ENCODE data around the gene MLF2. TPM values are rescaled to one million over a fixed set of nuclear protein-coding genes. Genes with fewer than 3 reads are reported as not detected.
A peak's percentile ranks its signal among the peaks of the same experiment; 100 is the strongest.

MLF2 gene
- total RNA-seq, 6 experiments from 2014 or later: 104 to 185 (median 134) TPM

DNA sequence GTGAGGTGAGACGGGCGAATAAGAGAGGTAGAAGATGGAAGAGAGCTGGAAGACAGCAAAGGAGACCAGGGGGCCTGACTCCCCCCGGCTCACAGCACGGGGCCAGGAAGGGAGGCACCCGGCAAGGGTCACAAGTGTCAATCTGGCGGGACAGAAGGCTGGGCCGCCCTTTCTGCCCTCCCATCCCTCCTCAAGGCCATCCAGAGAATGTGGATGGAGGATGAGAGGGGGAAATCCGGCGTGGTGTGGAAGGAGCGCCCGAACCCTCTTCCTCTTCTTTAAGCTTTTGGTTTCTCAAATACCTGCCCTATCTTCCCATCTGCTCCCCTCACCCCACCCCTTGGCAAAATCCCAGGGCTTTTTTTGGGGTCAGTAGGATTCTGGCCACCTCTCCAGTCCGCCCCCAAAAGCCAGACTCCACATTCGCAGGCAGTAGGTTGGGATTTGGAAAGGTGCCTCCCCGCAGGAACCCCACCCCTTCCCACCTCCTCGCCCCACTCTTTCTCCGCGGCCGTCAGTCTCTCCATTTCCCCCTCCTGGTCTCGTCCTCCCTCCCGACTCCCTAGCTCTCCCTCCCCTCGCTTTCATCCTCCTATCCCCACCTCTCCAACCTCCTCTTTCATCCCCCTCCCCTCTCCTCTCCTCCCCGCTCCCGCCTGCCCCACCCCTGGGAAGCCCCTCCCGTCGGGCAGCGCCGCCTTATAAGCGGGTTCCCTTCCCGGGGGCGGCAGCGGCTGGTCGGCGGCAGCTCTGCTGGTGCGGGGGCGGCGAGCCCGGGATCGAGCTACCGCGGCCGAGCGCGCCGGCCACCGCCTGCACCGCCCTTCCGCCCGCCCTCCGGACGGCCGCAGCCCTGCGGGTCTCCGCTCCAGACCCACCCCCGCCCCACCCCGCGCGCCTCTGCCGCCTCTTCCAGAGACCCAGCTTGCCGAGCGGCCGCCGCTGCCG lies 13.0 kb upstream of the MLF2 start, which contains the start of gene PTMS:
PTMS (plus strand) TSS at position 730 of the 948 bp plus-strand sequence. CDS start 343 bp downstream, outside the sequence.
- intact Hi-C loops (cut with DNase I): no loop called here
- Histone ChIP-seq H3K9me3 (no peaks in the 10 kb centered on the region), H3K4me3 (peak within 1 kb of the TSS; percentile 79 to 93 (median 85)), H3K4me1 (peaks cover 0 to 45% (median 10%) of the 10 kb centered on the region in 4 donors), H3K36me3 (peaks cover 0 to 14% (median 5%) of the 10 kb centered on the region in 4 donors), H3K27ac (peak within 1 kb of the TSS; percentile 76 to 93 (median 77)), H3K27me3 (no peaks in the 10 kb centered on the region)
- TF ChIP-seq POLR2A (IDR thresholded peaks at IDR 0.05): peak; percentile 92
- TF ChIP-seq, protein P1, sequence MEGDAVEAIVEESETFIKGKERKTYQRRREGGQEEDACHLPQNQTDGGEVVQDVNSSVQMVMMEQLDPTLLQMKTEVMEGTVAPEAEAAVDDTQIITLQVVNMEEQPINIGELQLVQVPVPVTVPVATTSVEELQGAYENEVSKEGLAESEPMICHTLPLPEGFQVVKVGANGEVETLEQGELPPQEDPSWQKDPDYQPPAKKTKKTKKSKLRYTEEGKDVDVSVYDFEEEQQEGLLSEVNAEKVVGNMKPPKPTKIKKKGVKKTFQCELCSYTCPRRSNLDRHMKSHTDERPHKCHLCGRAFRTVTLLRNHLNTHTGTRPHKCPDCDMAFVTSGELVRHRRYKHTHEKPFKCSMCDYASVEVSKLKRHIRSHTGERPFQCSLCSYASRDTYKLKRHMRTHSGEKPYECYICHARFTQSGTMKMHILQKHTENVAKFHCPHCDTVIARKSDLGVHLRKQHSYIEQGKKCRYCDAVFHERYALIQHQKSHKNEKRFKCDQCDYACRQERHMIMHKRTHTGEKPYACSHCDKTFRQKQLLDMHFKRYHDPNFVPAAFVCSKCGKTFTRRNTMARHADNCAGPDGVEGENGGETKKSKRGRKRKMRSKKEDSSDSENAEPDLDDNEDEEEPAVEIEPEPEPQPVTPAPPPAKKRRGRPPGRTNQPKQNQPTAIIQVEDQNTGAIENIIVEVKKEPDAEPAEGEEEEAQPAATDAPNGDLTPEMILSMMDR (IDR thresholded peaks at IDR 0.05): no peak
- ATAC-seq (peak; percentile 55 to 71 (median 60)), DNase-seq (peak; percentile 93 to 95 (median 94))
- 3% methylated on average over 24 of the region's 63 CpGs for WGBS (ENCODE audit: insufficient coverage, low coverage, low lambda C conversion rate, missing lambda C conversion rate)

DNA sequence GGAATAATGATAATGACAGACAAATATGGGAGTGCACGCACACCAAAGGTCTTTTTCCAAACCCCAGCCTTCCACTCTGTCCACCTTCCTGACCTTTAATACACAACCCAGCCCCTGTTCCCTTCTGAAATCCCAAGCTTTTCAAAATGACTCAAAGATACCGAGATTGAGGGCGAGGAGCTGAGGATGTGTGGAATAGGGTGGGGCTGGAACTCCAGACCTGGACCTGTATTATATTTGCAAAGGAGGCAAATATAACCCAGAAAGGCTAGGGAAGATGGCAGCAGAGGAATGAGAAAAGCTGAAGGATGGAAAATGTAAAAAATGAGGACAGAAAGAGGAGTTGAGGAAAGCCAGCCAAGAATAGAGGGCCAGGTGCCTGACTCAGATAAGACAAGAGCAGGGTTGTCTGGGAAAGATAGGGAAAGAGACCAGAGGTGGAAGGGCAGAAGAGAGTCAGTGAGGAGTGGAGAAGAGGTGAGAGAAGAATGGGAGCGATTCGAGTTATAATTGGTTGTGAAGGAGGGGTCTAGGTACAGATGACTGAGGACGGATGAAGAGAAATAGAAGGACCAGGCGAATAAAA lies 12.2 kb upstream of the MLF2 start:
- no peak for TF ChIP-seq POLR2A (IDR thresholded peaks at IDR 0.05)
- TF ChIP-seq, protein P1 (IDR thresholded peaks at IDR 0.05): no peak
- Histone ChIP-seq H3K36me3 (peaks cover 0 to 10% (median 5%) of the 10 kb centered on the region in 4 donors), H3K9me3 (no peaks in the 10 kb centered on the region), H3K4me1 (peaks cover 0 to 42% (median 10%) of the 10 kb centered on the region in 4 donors), H3K4me3 (peak overlapping the region; percentile 79 to 93 (median 85)), H3K27ac (peak overlapping the region; percentile 76 to 93 (median 77)), H3K27me3 (no peaks in the 10 kb centered on the region)
- intact Hi-C loops (cut with DNase I): no loop called here
- WGBS (ENCODE audit: insufficient coverage, low coverage, low lambda C conversion rate, missing lambda C conversion rate): 33% methylated on average over 7 of the region's 7 CpGs
- no peak for ATAC-seq
- no peak for DNase-seq

DNA sequence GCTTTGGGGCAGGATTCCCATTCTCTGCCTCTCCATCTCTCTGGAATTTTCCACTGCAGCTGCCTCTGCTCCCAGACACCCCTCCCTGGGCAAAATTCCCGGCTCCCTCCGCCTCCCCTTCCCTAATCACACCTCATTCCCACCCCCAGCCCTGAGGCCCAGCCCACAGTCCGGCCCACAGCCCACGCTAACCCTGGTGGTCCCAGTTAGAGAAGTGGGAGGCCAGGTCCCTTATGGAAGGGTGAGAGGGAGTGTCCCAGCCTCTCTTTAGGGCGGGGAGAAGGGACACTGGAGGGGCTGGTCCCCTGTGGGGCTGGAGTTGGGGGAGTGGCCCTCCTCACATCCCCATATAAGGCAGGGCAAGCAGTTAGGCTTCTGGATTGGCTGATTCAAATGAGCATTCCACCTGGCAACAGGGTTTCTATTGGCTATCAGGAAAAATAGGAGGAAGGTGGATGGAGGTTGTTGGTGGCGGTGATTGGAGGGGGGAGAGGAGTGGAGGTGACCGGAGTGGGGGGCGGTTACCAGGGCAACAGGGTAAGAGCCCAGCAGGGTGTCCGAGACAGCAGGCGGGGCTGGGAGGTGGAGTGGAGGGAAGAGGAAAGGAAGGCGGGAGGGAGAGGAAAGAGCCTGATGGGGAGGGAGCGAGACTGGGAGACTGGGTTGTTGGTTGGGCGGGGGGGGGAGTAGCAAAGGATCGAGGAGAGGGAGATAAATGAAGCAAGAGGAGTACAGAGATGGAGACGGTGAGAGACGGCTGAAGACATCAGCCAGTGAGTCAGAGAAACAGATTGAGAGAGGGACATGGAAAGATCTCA lies 11.3 kb upstream of the MLF2 start:
- Histone ChIP-seq H3K9me3 (no peaks in the 10 kb centered on the region), H3K27ac (peak overlapping the region; percentile 76 to 93 (median 87)), H3K36me3 (peaks cover 0 to 1% (median under 1%) of the 10 kb centered on the region in 4 donors), H3K4me3 (peak overlapping the region in 1 of 3 donors; percentile 3), H3K4me1 (peaks cover 0 to 39% (median 10%) of the 10 kb centered on the region in 4 donors), H3K27me3 (no peaks in the 10 kb centered on the region)
- intact Hi-C loops (cut with DNase I): no loop called here
- WGBS (ENCODE audit: insufficient coverage, low coverage, low lambda C conversion rate, missing lambda C conversion rate): 1% methylated on average over 14 of the region's 16 CpGs
- TF ChIP-seq, protein P1 (IDR thresholded peaks at IDR 0.05): no peak
- no peak for TF ChIP-seq POLR2A (IDR thresholded peaks at IDR 0.05)
- ATAC-seq (peak; percentile 69 to 85 (median 74)), DNase-seq (peak; percentile 93 to 97 (median 93))

DNA sequence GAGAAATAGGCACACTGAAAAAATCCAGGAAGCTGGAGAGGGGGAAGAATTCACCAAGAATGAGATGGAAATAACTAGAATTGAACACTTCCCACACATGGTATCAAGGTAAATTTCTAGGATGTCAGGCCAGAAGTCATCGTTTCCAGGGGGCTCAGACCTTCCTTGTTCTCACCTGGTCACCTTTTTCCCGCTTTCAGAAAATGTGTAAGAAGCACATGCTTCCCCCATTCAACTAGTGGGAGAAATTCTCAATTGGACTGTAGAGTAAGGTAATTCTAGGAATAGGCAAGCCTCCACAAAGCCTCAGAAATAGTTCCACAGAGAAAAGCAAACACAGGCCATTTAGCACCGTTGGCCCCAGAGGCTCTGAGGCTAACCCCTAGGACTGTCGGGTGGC lies 10.4 kb upstream of the MLF2 start:
- ATAC-seq (no peak), DNase-seq (no peak)
- peak overlapping the region; percentile 73 to 93 (median 87) for H3K27ac ChIP-seq
- H3K36me3 ChIP-seq: no peaks in the 10 kb centered on the region
- intact Hi-C loops (cut with DNase I): no loop called here
- peak overlapping the region in 1 of 3 donors; percentile 3 for H3K4me3 ChIP-seq
- H3K27me3 ChIP-seq: no peaks in the 10 kb centered on the region
- no peaks in the 10 kb centered on the region for H3K9me3 ChIP-seq
- H3K4me1 ChIP-seq: peaks cover 0 to 32% (median 10%) of the 10 kb centered on the region in 4 donors
- 54% methylated on average over 4 of the region's 4 CpGs for WGBS (ENCODE audit: insufficient coverage, low coverage, low lambda C conversion rate, missing lambda C conversion rate)
- TF ChIP-seq, protein P1 (IDR thresholded peaks at IDR 0.05): no peak
